ENCODE data around the gene SHC3.

SHC3 gene

GRCh38 chr9:88975966-88976889 is 202.4 kb downstream of the SHC3 start:
- DNase-seq, result no peak

GRCh38 chr9:88974641-88975040 is 204.0 kb downstream of the SHC3 start:
- DNase-seq, result no peak

- no peak for DNase-seq
Measured at GRCh38 chr9:88973281-88974045, 205.2 kb downstream of the SHC3 start.

GRCh38 chr9:88972401-88972800 is 206.2 kb downstream of the SHC3 start:
- DNase-seq, result no peak

GRCh38 chr9:88971131-88971960 is 207.3 kb downstream of the SHC3 start:
- DNase-seq, result no peak

GRCh38 chr9:88969646-88970373 is 208.8 kb downstream of the SHC3 start:
- DNase-seq, result no peak

- no peak for DNase-seq
Measured at GRCh38 chr9:88968799-88969198, 209.8 kb downstream of the SHC3 start.

- DNase-seq, result no peak
Measured at GRCh38 chr9:88966894-88967676, 211.5 kb downstream of the SHC3 start.

- no peak for DNase-seq
Measured at GRCh38 chr9:88965473-88965872, 213.1 kb downstream of the SHC3 start.

GRCh38 chr9:88960632-88961031 is 218.0 kb downstream of the SHC3 start:
- no peak for DNase-seq

GRCh38 chr9:88959727-88960469 is 218.7 kb downstream of the SHC3 start:
- DNase-seq, result no peak

- DNase-seq, result peak; percentile 7
Measured at GRCh38 chr9:88957526-88957925, 221.1 kb downstream of the SHC3 start.

Measured in NCI-H345 (cell line).